Loucy (cell line): ENCODE measurements around the gene GRM5.
A peak's percentile ranks its signal among the peaks of the same experiment; 100 is the strongest.
"Not testable (repeated sequence)": the region's sequence is repeated elsewhere in the genome, so short reads cannot be mapped to it uniquely, and the experiment has no call there.

Source experiments
- H2AFZ ChIP-seq: fragments of 200-600 bp; sonication (generic); 2 replicates; pipeline ENCODE4 v1.6.0; 2016; ENCODE audit warnings: antibody characterized with exemption, mild to moderate bottlenecking, low read length, moderate library complexity
- H3F3A ChIP-seq: fragments of 200-600 bp; 2 replicates; pipeline ENCODE4 v1.6.0; 2016; ENCODE audit warnings: antibody characterized with exemption, low read depth, mild to moderate bottlenecking
- H3K27me3 ChIP-seq: fragments of 200-600 bp; sonication (generic); 2 replicates; pipeline ENCODE4 v1.6.1; 2014; ENCODE audit warnings: low read length, mild to moderate bottlenecking; ENCODE audit not compliant: insufficient read depth, poor library complexity, severe bottlenecking
- H3K36me3 ChIP-seq: fragments of 200-600 bp; sonication (generic); 2 replicates; pipeline ENCODE4 v1.6.1; 2016; ENCODE audit warnings: low read length; ENCODE audit not compliant: insufficient read depth
- H3K4me1 ChIP-seq: fragments of 200-600 bp; sonication (generic); 2 replicates; pipeline ENCODE4 v1.5.1; 2014; ENCODE audit warnings: low read length, mild to moderate bottlenecking; ENCODE audit not compliant: insufficient read depth, poor library complexity, severe bottlenecking
- H3K4me2 ChIP-seq: fragments of 200-600 bp; sonication (generic); 2 replicates; pipeline ENCODE4 v1.6.0; 2014; ENCODE audit warnings: antibody characterized with exemption, low read length, low read depth, mild to moderate bottlenecking; ENCODE audit not compliant: poor library complexity, severe bottlenecking
- H3K4me3 ChIP-seq: fragments of 200-600 bp; sonication (generic); 2 replicates; pipeline ENCODE4 v1.5.1; 2014; ENCODE audit warnings: low read length, mild to moderate bottlenecking, mixed read lengths; ENCODE audit not compliant: poor library complexity, severe bottlenecking
- H3K79me2 ChIP-seq: fragments of 200-600 bp; sonication (generic); 2 replicates; pipeline ENCODE4 v1.6.1; 2014; ENCODE audit warnings: low read length; ENCODE audit not compliant: insufficient read depth
- H3K9ac ChIP-seq: fragments of 200-600 bp; sonication (generic); 2 replicates; pipeline ENCODE4 v1.6.0; 2014; ENCODE audit warnings: mild to moderate bottlenecking, low read depth, low read length, moderate library complexity; ENCODE audit not compliant: poor library complexity, severe bottlenecking
- H3K9me2 ChIP-seq: fragments of 200-600 bp; sonication (generic); replicated peaks from 2 replicates; pipeline ENCODE4 v1.6.1; 2016; ENCODE audit warnings: low read depth, low read length, mixed read lengths
- H3K9me3 ChIP-seq: fragments of 200-600 bp; sonication (generic); 2 replicates; pipeline ENCODE4 v1.6.1; 2014; ENCODE audit warnings: mild to moderate bottlenecking, antibody characterized with exemption, low read length, low read depth; ENCODE audit not compliant: insufficient read depth
- H4K20me1 ChIP-seq: fragments of 200-600 bp; sonication (generic); 2 replicates; pipeline ENCODE4 v1.6.0; 2014; ENCODE audit warnings: antibody characterized with exemption, low read length, mild to moderate bottlenecking; ENCODE audit not compliant: insufficient read depth, poor library complexity, severe bottlenecking
- TF ChIP-seq, protein P1 (sequence below): fragments of 200-600 bp; sonication (generic); conservative IDR thresholded peaks from 2 replicates; pipeline ENCODE4 v1.5.1; 2014; ENCODE audit warnings: mild to moderate bottlenecking, antibody characterized with exemption, low read length

The GRM5 gene

DNA sequence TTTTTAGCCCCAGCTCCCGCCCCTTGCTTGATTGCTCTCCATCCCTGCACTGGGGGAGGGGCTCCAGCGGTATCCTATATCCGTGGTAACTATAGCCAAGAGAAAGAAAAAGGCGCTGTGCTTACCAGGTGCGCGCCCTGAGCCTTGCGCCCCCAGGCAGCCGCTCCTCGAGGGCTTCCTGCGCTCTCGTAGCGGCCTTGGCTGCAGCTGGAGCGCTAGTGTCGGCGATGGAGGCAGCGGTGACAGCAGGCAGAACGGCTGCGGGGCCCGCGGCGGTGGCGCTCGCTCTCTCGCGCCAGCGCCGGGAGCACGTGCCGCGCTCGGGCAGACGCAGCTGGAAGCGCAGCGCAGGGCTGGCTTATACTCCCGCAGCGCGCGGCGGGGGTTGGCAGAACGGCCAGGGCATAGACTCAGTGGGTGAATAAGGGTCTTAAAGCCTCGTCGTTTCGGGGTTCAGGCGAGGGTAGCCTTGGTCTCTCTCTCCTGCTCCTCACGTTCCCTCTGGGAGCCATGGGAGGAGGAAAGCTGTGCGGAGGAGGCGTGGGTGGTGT is at the start of gene GRM5:
GRM5 (minus strand) TSS at position 332 of the 551 bp plus-strand sequence. CDS start 18,110 bp downstream, outside the sequence.
- not testable (repeated sequence) for H3K4me2 ChIP-seq, H3K4me1 ChIP-seq, H4K20me1 ChIP-seq, H2AFZ ChIP-seq, H3F3A ChIP-seq, H3K9me2 ChIP-seq, H3K79me2 ChIP-seq, H3K27me3 ChIP-seq, H3K9me3 ChIP-seq, H3K36me3 ChIP-seq, H3K9ac ChIP-seq, H3K4me3 ChIP-seq

DNA sequence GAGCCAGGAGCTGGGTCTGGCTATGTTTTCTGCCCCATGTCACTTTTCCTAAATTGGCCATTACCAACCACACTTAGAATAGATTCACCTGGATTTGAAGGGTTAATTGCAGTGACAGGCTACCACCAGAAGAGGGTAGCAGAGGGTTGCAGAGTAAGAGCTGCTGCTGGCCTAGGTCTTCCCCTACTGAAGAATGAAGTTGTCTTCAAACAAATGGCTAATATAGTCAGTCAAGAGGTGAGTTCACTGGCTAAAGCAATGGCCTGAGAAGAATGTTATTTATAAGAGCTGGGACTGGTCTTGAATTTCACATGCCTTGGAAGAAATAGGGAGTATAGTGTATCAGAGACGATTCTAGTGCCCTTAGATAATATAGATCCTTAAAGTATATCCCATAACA is 32.2 kb upstream of the GRM5 start:
- not testable (repeated sequence) for H3K4me2 ChIP-seq

DNA sequence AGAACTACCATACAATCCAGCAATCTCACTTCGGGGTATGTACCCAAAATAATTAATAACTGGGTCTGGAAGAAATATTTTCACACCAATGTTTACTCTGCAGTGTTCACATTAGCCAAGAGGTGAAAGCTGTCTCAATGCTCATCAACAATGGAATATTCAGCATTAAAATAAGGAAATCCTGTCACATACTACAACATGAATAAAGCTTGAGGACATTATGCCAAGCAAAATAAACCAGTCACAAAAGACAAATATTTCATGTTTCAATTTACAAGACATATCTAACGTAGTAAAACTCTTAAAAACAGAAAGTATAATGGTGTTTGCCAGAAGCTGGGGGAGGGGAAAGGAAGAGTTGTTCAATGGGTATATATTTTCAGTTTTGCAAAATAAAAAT is 28.0 kb upstream of the GRM5 start:
- not testable (repeated sequence) for H2AFZ ChIP-seq, H3K4me2 ChIP-seq, H3K9ac ChIP-seq, H3K4me1 ChIP-seq, H3K4me3 ChIP-seq, H3F3A ChIP-seq, H3K9me2 ChIP-seq, H3K79me2 ChIP-seq, H3K9me3 ChIP-seq, H3K27me3 ChIP-seq, H4K20me1 ChIP-seq, H3K36me3 ChIP-seq

More for the DNA sequence above, 32.2 kb upstream of the GRM5 start:
- not testable (repeated sequence) for H2AFZ ChIP-seq, H3K9ac ChIP-seq, H4K20me1 ChIP-seq, H3K9me2 ChIP-seq, H3K4me3 ChIP-seq, H3K27me3 ChIP-seq, H3K9me3 ChIP-seq, H3F3A ChIP-seq, H3K79me2 ChIP-seq, H3K36me3 ChIP-seq, H3K4me1 ChIP-seq
- TF ChIP-seq, protein P1, sequence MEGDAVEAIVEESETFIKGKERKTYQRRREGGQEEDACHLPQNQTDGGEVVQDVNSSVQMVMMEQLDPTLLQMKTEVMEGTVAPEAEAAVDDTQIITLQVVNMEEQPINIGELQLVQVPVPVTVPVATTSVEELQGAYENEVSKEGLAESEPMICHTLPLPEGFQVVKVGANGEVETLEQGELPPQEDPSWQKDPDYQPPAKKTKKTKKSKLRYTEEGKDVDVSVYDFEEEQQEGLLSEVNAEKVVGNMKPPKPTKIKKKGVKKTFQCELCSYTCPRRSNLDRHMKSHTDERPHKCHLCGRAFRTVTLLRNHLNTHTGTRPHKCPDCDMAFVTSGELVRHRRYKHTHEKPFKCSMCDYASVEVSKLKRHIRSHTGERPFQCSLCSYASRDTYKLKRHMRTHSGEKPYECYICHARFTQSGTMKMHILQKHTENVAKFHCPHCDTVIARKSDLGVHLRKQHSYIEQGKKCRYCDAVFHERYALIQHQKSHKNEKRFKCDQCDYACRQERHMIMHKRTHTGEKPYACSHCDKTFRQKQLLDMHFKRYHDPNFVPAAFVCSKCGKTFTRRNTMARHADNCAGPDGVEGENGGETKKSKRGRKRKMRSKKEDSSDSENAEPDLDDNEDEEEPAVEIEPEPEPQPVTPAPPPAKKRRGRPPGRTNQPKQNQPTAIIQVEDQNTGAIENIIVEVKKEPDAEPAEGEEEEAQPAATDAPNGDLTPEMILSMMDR, result peak; percentile 71

DNA sequence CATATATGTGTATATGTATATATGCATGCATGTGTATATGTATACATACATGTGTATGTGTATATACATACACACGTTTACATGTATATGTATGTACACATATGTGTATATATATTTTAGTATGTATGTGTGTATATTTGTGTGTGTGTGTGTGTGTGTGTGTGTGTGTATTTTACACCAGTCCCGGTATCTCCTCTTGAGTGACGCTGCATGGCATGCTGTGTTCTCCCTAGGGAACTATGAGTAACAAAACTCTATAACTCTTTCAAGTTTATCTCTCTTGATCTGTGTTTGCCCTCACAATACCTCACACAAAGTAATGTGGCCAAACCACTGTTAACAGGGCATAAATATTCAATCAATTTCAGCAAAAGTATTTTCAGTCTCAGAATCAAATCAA is 19.2 kb upstream of the GRM5 start:
- H2AFZ ChIP-seq, H3K27me3 ChIP-seq, H3K9me2 ChIP-seq, H3K4me2 ChIP-seq, H3K4me3 ChIP-seq, H3K4me1 ChIP-seq, H3K36me3 ChIP-seq, H3F3A ChIP-seq, H3K9ac ChIP-seq, H4K20me1 ChIP-seq, H3K79me2 ChIP-seq, H3K9me3 ChIP-seq: not testable (repeated sequence)

DNA sequence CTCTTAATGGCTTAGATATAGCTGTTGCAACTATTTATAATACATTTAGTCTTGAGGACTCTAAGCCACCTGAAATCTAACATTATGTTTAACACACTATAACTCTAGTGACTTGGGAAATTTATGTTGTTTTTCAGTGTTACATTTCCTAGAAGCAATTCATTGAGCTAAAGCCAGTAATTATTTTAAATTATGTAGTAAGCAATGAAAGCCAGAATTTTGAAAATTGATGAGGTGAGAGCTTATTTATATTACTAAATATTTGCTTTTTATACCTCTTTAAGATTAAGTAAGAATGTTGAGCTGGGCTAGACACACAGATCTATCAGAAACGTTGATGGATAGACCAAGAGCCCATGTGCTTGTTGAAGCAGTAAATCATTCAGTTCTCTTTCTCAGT is 5.1 kb upstream of the GRM5 start:
- not testable (repeated sequence) for H4K20me1 ChIP-seq, H3K36me3 ChIP-seq, H3K79me2 ChIP-seq, H3K4me2 ChIP-seq, H3K9ac ChIP-seq, H3K4me3 ChIP-seq, H2AFZ ChIP-seq, H3K9me2 ChIP-seq, H3K4me1 ChIP-seq, H3K27me3 ChIP-seq, H3K9me3 ChIP-seq, H3F3A ChIP-seq
